ENCODE data around the gene RUSF1.
"Not testable (repeated sequence)": the region's sequence is repeated elsewhere in the genome, so short reads cannot be mapped to it uniquely, and the experiment has no call there.

RUSF1 gene

DNA sequence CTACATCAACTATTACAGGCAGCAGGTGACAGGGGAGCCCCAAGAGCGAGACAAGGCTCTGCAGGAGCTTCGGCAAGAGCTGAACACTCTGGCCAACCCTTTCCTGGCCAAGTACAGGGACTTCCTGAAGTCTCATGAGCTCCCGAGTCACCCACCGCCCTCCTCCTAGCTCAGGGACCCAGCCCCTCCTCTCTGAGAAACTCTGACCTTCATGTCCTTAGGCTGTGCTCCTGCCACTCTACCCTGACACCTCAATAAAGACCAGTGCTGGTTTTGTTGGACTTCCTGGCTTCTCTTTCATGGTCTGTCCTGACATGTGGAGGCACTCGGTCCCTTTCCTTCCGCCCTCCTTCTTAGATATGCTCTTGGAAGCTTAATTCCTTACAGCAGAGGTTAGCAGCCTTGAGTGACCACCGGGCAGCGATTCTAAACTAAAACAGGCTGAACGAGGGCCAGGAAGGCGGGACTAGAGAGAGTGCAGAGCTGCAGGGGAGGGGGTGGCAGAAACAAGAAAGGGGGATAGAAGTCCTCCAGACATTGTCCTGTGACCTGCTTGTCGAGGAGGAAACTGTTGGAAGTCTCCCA is 20.4 kb upstream of the RUSF1 start:
- no peak overlapping the region for H3K4me3 ChIP-seq
- H3K9me3 ChIP-seq, result no peaks in the 10 kb centered on the region
- in situ Hi-C loops (cut with MboI; ENCODE audit: low sequenced_read_pairs), result no loop called here
- H3K27me3 ChIP-seq (ENCODE audit: low read depth), result no peaks in the 10 kb centered on the region; the same call in 1 of the 2 replicates
- DNase-seq (ENCODE audit: low spot score in 2 of 2), result no peak
- no peaks in the 10 kb centered on the region for H3K36me3 ChIP-seq (replicated peaks)
- no peaks in the 10 kb centered on the region for H3K4me1 ChIP-seq

DNA sequence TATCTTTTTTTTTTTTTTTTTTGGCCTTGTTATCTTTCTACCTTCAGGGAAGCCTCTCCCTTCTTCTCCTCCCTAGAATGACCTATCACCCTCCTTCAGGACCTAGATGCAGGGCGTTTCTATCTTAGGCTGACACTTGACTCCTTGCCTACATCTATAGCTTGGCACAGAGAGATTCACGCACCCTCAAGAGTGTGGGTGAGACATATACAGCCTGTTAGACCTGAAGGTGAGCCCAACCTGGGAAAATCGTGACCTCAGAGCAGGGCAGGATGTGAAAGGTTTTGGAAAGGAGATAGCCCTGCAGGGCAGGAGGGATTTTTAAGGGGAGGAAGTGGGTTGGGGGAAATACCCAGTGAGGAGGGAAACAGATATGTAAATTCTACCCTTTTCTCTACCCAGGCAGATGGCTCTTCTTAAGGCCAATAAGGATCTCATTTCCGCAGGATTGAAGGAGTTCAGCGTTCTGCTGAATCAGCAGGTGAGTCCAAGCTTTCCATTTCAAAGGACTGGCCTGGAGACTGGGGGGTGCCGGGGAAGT is 19.6 kb upstream of the RUSF1 start, which contains the start of gene AHSP:
Gene AHSP, plus strand, starts transcription at position 167 of the 541 bp plus-strand sequence. Its CDS starts 240 bp downstream, at position 407.
- Histone ChIP-seq H3K36me3 (replicated peaks) (no peaks in the 10 kb centered on the region), H3K4me3 (no peak within 1 kb of the TSS)

DNA sequence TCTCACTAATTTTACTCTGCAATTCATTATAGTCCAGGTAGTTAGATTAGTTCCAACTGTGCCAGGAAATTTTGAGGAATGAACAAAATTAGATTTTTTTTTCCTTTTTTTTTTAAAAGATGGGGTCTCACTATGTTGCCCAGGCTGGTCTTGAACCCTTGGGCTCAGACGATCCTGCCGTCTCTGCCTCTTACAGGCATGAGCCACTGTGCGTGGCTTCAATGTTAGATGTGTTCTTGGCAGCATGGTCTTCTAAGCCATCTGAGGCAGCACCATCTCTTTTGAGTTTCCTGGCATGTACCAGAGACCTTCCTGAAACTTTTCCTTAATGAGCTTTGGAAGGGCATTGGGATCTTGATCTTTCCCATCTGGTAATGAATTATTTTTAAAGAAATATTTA is 16.9 kb upstream of the RUSF1 start:
- DNase-seq (ENCODE audit: low spot score in 2 of 2), result no peak
- Histone ChIP-seq H3K36me3 (replicated peaks) (no peaks in the 10 kb centered on the region), H3K4me3 (no peak overlapping the region), H3K4me1 (no peaks in the 10 kb centered on the region), H3K9me3 (no peaks in the 10 kb centered on the region), H3K27me3 (ENCODE audit: low read depth) (no peaks in the 10 kb centered on the region)
- in situ Hi-C loops (cut with MboI; ENCODE audit: low sequenced_read_pairs), result no loop called here

More for the DNA sequence above, 19.6 kb upstream of the RUSF1 start, which contains the start of gene AHSP:
- no peaks in the 10 kb centered on the region; the same call in 1 of the 2 replicates for H3K27me3 ChIP-seq (ENCODE audit: low read depth)
- in situ Hi-C loops (cut with MboI; ENCODE audit: low sequenced_read_pairs), result no loop called here
- no peaks in the 10 kb centered on the region for H3K4me1 ChIP-seq
- no peak for DNase-seq (ENCODE audit: low spot score in 2 of 2)
- no peaks in the 10 kb centered on the region for H3K9me3 ChIP-seq

DNA sequence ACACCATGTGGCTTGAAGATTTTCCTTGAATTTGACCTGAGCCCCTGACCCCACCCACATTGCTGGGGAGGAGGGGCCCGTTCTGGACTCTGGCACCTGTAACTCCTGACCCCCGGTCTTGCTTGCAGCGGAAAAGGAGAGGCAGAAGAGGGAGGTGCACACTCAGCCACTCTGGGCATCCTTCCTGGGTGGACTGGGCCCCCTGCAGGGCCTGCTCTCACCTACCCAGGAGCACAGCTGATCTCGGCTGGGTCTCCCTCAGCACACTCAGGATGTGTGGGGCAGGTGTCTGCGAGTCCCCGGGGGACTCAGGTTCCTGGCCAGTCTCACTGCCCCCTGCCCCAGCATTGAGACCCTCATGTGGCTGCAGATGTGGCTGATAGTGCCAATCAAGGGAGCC is 15.6 kb upstream of the RUSF1 start:
- H3K27me3 ChIP-seq (ENCODE audit: low read depth); H3K4me3 ChIP-seq; H3K9me3 ChIP-seq; DNase-seq (ENCODE audit: low spot score in 2 of 2); H3K4me1 ChIP-seq; in situ Hi-C loops (cut with MboI; ENCODE audit: low sequenced_read_pairs); H3K36me3 ChIP-seq (replicated peaks): not testable (repeated sequence)

DNA sequence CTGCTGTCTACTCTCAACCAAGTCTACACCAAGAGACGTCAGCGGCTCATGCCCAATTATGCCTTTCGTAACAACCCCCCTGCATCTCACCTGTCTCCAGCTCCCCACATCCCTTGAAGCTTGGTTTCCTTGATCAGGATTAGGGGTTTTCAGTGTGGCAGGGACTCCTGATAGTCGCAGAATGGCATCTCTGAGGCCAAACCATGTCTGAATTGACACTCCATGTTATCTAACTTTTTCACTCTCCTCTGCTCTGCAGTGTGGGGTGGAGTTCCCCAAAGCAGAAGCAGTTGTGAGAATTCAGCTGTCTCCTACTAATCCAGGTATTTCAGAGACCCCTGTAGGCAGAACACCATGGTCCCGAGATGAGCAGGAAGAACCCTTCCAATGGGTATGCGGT is 13.9 kb upstream of the RUSF1 start:
- no peaks in the 10 kb centered on the region for H3K4me1 ChIP-seq
- no peak overlapping the region for H3K4me3 ChIP-seq
- no peaks in the 10 kb centered on the region for H3K27me3 ChIP-seq (ENCODE audit: low read depth)
- H3K36me3 ChIP-seq (replicated peaks), result no peaks in the 10 kb centered on the region
- H3K9me3 ChIP-seq, result no peaks in the 10 kb centered on the region
- in situ Hi-C loops (cut with MboI; ENCODE audit: low sequenced_read_pairs), result no loop called here
- no peak for DNase-seq (ENCODE audit: low spot score in 2 of 2)

DNA sequence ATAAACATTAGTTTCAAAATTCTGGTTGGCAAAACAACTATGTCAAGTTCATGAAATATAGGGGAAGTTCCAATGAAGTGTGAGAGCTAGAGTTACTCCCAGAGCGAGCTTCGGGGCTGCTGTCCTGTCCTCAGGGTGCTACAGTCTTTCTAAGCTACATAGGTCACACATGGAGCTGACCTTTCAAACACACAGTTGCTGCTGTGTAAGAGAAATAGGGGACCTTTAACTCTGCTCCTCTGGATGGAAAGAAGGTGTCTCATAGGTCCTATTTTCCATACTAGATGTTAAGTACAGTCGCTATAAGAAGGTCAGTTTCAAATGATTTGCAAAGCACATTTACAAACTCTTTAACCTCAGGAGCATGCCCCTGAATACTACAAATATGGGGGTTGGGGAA is 13.2 kb upstream of the RUSF1 start:
- Histone ChIP-seq H3K9me3 (no peaks in the 10 kb centered on the region), H3K36me3 (replicated peaks) (no peaks in the 10 kb centered on the region), H3K4me3 (no peak overlapping the region), H3K4me1 (no peaks in the 10 kb centered on the region), H3K27me3 (ENCODE audit: low read depth) (no peaks in the 10 kb centered on the region)
- DNase-seq (ENCODE audit: low spot score in 2 of 2), result no peak
- in situ Hi-C loops (cut with MboI; ENCODE audit: low sequenced_read_pairs), result no loop called here

DNA sequence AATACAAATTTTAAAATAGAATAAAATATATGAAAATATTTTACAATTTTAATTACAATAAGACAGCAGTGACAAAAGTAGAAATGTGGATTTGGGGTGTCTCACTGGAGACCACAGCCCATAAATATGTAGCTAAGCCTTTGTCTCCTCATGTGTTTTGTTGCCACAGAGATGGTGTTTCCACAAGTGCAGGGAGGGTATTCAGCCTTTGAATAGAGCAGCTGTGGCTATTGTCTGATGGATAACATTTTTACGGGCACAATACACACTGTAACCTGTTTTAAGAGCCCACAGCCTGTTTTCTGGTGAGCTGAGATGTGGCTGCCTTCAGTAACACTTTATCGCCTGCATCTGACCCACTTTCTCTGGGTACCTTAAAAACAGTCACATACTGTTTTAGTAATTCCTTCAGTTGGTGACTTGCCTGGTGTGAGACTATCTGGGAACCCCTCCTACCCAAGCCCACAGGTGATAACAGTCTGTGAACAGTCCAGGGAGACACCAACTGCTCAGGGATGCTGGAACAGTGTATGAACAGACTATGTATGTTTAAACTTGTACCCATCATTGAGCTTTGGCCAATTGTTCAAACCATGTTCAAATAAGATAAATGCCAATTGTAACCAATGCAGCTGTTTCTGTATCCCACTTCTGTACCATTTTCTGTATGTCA is 11.7 kb upstream of the RUSF1 start:
- H3K36me3 ChIP-seq (replicated peaks), result no peaks in the 10 kb centered on the region
- H3K4me3 ChIP-seq, result no peak overlapping the region
- no peaks in the 10 kb centered on the region for H3K27me3 ChIP-seq (ENCODE audit: low read depth)
- no peaks in the 10 kb centered on the region for H3K9me3 ChIP-seq
- in situ Hi-C loops (cut with MboI; ENCODE audit: low sequenced_read_pairs), result no loop called here
- no peaks in the 10 kb centered on the region for H3K4me1 ChIP-seq
- DNase-seq (ENCODE audit: low spot score in 2 of 2), result peak; percentile 9 to 28

DNA sequence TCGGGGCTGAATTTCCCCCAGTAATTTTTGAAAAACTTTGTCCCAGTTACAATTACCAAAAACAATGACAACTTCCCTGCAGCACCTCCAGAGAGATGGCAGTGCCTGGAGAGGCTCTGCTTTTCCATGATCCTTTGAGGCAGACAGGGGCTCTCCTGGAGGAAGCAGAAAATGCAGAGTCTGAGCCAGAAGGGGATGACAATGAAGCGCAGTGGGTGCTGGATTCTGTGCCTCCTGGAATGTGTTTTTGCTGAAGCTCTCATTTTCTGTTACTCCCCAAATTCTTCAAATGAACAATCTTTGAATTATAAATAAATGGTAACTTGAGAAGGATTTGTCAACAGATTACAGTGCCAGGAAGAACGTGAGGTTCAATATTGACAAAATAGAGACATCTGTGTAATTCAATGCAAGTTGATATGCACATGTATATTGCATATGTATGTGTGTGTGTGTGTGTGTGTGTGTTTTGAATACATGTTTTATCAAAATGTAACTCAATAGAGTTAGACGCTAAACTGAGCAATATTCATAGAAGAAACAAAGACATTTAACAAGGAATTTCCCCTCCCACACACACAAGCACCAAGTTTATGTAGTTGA is 9.7 kb upstream of the RUSF1 start:
- Histone ChIP-seq H3K36me3 (replicated peaks) (no peaks in the 10 kb centered on the region), H3K4me1 (no peaks in the 10 kb centered on the region), H3K4me3 (no peak overlapping the region), H3K27me3 (ENCODE audit: low read depth) (no peaks in the 10 kb centered on the region), H3K9me3 (no peaks in the 10 kb centered on the region)
- DNase-seq (ENCODE audit: low spot score in 2 of 2), result no peak
- in situ Hi-C loops (cut with MboI; ENCODE audit: low sequenced_read_pairs), result no loop called here

DNA sequence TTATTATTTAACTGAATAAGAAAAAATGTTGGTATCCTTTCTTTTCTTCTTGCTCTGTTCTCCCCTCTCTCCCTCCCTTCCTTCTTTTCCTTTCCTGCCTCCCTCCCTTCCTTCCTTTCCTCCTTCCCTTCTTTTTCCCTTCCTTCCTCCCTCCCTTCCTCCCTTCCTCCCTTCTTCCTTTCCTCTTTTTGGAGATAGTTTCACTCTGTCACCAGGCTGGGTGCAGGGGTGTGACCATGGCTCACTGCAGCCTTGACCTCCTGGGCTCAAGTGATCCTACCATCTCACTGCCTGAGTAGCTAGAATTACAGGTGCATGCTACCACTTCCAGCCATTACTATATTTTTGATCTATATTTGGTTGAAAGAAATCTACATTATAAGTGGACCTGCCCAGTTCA is 5.7 kb upstream of the RUSF1 start:
- no peak overlapping the region for H3K4me3 ChIP-seq
- H3K9me3 ChIP-seq, result no peaks in the 10 kb centered on the region
- peaks cover 4% of the 10 kb centered on the region; the same call in 1 of the 2 replicates for H3K4me1 ChIP-seq
- no peaks in the 10 kb centered on the region for H3K27me3 ChIP-seq (ENCODE audit: low read depth)
- in situ Hi-C loops (cut with MboI; ENCODE audit: low sequenced_read_pairs), result no loop called here
- H3K36me3 ChIP-seq (replicated peaks), result no peaks in the 10 kb centered on the region
- DNase-seq (ENCODE audit: low spot score in 2 of 2), result no peak

DNA sequence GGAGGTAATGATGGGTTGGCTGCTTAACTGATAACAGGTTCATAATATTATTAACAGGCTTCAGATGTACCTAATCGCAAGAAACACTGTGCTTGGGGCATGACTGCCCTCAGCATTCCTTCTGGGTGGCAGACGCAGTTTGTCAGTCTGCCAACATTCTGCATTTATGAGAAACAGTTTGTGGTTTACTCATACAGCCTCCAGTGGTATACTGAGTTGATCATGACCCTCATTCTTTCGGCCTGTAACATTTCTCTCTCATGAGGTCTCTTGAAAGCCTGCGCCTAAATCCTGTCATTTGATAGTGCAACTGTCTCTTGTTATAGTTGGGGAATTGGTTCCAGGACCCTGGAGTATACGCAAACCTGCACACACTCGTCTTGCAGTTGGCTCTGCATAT is 4.9 kb upstream of the RUSF1 start:
- in situ Hi-C loops (cut with MboI; ENCODE audit: low sequenced_read_pairs), result no loop called here
- Histone ChIP-seq H3K4me1 (peaks cover 4% of the 10 kb centered on the region; the same call in 1 of the 2 replicates), H3K36me3 (replicated peaks) (0 out of 2 replicates have a peak, but pooled peaks cover 4% of the 10 kb centered on the region), H3K9me3 (no peaks in the 10 kb centered on the region), H3K27me3 (ENCODE audit: low read depth) (no peaks in the 10 kb centered on the region), H3K4me3 (no peak overlapping the region)
- no peak for DNase-seq (ENCODE audit: low spot score in 2 of 2)

DNA sequence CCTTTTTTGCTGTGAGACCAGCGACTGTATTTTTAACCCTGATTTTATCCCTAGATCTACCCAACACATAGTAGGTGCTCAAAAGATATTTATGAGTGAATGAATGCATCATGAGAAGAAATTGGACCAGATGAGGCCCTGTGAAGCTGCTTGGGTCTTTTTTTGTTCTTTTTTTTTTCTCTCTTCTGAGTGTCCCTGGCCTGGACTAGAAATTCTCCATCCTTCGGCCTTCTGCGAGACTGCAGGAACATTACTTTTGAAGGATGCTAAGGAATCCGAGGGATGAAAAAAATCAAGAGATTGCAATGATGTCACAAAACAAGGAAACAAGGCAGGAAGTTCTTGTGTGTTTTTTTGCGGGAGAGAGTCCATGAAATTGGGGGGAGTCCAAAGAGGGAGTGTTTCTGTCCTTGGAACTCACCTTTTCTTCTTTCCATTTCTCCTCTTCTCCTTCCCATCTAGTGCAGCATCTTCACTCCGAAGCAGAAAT is 560 bp upstream of the RUSF1 start:
- Histone ChIP-seq H3K36me3 (replicated peaks) (peaks cover 12% of the 10 kb centered on the region), H3K4me1 (peaks cover 4% of the 10 kb centered on the region; the same call in 1 of the 2 replicates), H3K27me3 (ENCODE audit: low read depth) (no peaks in the 10 kb centered on the region), H3K9me3 (no peaks in the 10 kb centered on the region), H3K4me3 (peak overlapping the region; percentile 99)
- peak in 1 of 2 experiments; percentile 6 for DNase-seq (ENCODE audit: low spot score in 2 of 2)
- in situ Hi-C loops (cut with MboI; ENCODE audit: low sequenced_read_pairs), result no loop called here

DNA sequence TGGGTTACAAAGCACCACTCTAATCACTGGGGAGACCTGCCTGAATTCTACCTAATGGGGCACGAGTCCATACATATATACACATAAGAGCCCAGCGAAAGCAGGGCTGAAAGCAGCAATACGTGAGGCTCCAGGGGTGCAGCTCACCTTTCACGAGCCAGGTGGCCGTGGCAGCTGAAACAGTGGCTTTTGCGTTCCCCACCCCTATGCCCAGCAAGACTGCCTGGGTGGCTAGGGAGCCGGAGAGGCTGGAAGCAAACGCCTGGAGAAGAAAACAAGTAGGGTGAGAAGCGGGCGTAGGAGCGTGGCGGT is 618 bp downstream of the RUSF1 start:
- Histone ChIP-seq H3K4me3 (peak overlapping the region; percentile 99), H3K9me3 (no peaks in the 10 kb centered on the region), H3K4me1 (peaks cover 4% of the 10 kb centered on the region), H3K36me3 (replicated peaks) (peaks cover 12% of the 10 kb centered on the region), H3K27me3 (ENCODE audit: low read depth) (no peaks in the 10 kb centered on the region)
- peak in 1 of 2 experiments; percentile 6 for DNase-seq (ENCODE audit: low spot score in 2 of 2)
- in situ Hi-C loops (cut with MboI; ENCODE audit: low sequenced_read_pairs), result no loop called here

DNA sequence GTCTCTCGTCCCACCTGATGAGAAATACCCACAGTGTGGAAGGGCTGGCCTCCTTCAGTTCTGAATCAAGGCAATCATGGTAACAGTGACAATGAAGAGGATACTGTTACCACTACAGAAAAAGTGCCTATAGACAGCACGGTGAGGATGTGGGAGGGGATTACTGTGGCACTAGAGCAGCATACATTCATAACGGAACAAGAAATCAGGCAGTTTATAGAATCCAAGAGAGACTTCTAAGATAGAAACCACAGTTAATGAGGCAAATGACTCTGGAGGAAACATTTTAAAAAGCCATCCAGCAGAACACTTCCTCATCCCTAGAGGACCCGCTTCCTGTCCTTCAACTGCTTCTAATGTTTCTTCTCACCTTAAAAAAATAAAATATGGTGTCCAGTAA is 2.7 kb downstream of the RUSF1 start:
- peaks cover 16% of the 10 kb centered on the region for H3K4me1 ChIP-seq
- no peaks in the 10 kb centered on the region for H3K9me3 ChIP-seq
- no peaks in the 10 kb centered on the region for H3K27me3 ChIP-seq (ENCODE audit: low read depth)
- no peak for DNase-seq (ENCODE audit: low spot score in 2 of 2)
- no peak overlapping the region for H3K4me3 ChIP-seq
- in situ Hi-C loops (cut with MboI; ENCODE audit: low sequenced_read_pairs), result no loop called here
- H3K36me3 ChIP-seq (replicated peaks), result peaks cover 13% of the 10 kb centered on the region

DNA sequence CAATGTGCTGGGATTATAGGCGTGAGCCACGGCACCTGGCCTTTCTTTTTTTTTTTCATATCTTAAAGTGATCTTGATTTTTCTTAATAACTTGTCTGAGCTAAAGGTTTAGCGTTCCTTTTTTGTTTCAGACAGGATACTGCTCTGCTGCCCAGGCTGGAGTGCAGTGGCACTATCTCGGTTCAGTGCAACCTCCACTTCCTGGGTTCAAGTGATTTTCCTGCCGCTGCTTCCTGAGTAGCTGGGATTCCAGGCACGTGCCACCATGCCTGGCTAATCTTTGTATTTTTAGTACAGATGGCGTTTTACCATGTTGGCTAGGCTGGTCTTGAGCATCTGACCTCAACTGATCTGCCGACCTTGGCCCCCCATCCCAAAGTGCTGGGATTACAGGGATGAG is 4.0 kb downstream of the RUSF1 start:
- in situ Hi-C loops (cut with MboI; ENCODE audit: low sequenced_read_pairs), result no loop called here
- Histone ChIP-seq H3K4me1 (peaks cover 14% of the 10 kb centered on the region), H3K36me3 (replicated peaks) (peaks cover 16% of the 10 kb centered on the region), H3K4me3 (no peak overlapping the region), H3K9me3 (no peaks in the 10 kb centered on the region), H3K27me3 (ENCODE audit: low read depth) (no peaks in the 10 kb centered on the region)
- DNase-seq (ENCODE audit: low spot score in 2 of 2), result no peak

Measured in HAP-1 (cell line).